CD14-positive monocyte (primary cell): Measurements from ENCODE around the gene USP20. TPM values are rescaled to one million over a fixed set of nuclear protein-coding genes. Genes with fewer than 3 reads are reported as not detected.

ENCODE experiments used
- DNase-seq, 3 donors: peaks; one replicate each; pipeline ENCODE4 v3.0.0-alpha.2; 2011 to 2022
- H2AFZ ChIP-seq: 2 replicates; pipeline ENCODE4 v1.6.0; 2012; ENCODE audit warnings: mild to moderate bottlenecking, low read depth, low read length, inconsistent platforms; ENCODE audit not compliant: insufficient read depth, poor library complexity, severe bottlenecking
- H3K27ac ChIP-seq, 2 donors: 1 replicate in 1 of 2; 2 replicates in 1 of 2; pipeline ENCODE4 v1.5.1; 2012 to 2013; ENCODE audit warnings: low read length in 2 of 2, control low read depth in 1 of 2, inconsistent platforms in 1 of 2, low read depth in 1 of 2, mild to moderate bottlenecking in 1 of 2
- H3K27me3 ChIP-seq, 2 donors: one replicate each; pipeline versions ENCODE4 v1.6.0 to v1.6.1; 2011 to 2013; ENCODE audit warnings: low read length in 2 of 2; ENCODE audit not compliant: control insufficient read depth in 2 of 2, insufficient read depth in 2 of 2
- H3K36me3 ChIP-seq, 2 donors: replicated peaks in 1 of 2; 1 replicate in 1 of 2; 2 replicates in 1 of 2; pipeline versions ENCODE4 v1.5.1 to v1.6.1; 2012 to 2013; ENCODE audit warnings: low read length in 2 of 2, control low read depth in 1 of 2, inconsistent platforms in 1 of 2, mild to moderate bottlenecking in 1 of 2; ENCODE audit not compliant: insufficient read depth in 2 of 2, control insufficient read depth in 1 of 2
- H3K4me1 ChIP-seq, 2 donors: 1 replicate in 1 of 2; 2 replicates in 1 of 2; pipeline versions ENCODE4 v1.5.1 to v1.6.1; 2012 to 2013; ENCODE audit warnings: low read length in 2 of 2, control low read depth in 1 of 2, inconsistent platforms in 1 of 2, mild to moderate bottlenecking in 1 of 2, moderate library complexity in 1 of 2; ENCODE audit not compliant: insufficient read depth in 2 of 2, control insufficient read depth in 1 of 2
- H3K4me2 ChIP-seq: replicated peaks from 2 replicates; pipeline ENCODE3; 2012; ENCODE audit warnings: low read length, moderate library complexity, mild to moderate bottlenecking; ENCODE audit not compliant: poor library complexity, severe bottlenecking; ENCODE audit errors: extremely low read depth
- H3K4me3 ChIP-seq, 3 experiments: fragments of 200-600 bp in 1 of 3; sonication (generic) in 1 of 3; replicated peaks in 1 of 3; 1 replicate in 2 of 3; 2 replicates in 1 of 3; pipeline ENCODE4 v1.5.1; 2011 to 2013; ENCODE audit warnings: low read length in 3 of 3, mild to moderate bottlenecking in 3 of 3, control low read depth in 2 of 3, low read depth in 2 of 3, inconsistent platforms in 1 of 3, moderate library complexity in 1 of 3
- H3K79me2 ChIP-seq: 2 replicates; pipeline ENCODE4 v1.6.0; 2012; ENCODE audit warnings: mild to moderate bottlenecking, control low read depth, inconsistent platforms, low read length, moderate library complexity; ENCODE audit not compliant: insufficient read depth
- H3K9ac ChIP-seq: 2 replicates; pipeline ENCODE4 v1.6.0; 2017; ENCODE audit warnings: low read length, mild to moderate bottlenecking; ENCODE audit not compliant: insufficient read depth, poor library complexity, severe bottlenecking
- H3K9me3 ChIP-seq, 2 donors: replicated peaks in 1 of 2; 1 replicate in 1 of 2; 2 replicates in 1 of 2; pipeline versions ENCODE4 v1.5.1 to v1.6.1; 2012 to 2013; ENCODE audit warnings: low read length in 2 of 2, control low read depth in 1 of 2; ENCODE audit not compliant: control insufficient read depth in 1 of 2, insufficient read depth in 1 of 2
- H4K20me1 ChIP-seq: 2 replicates; pipeline ENCODE4 v1.6.0; 2012; ENCODE audit warnings: mild to moderate bottlenecking, low read length, control low read depth, moderate library complexity; ENCODE audit not compliant: insufficient read depth
- H3K27ac Mint-ChIP-seq, 7 donors: one replicate each; pipeline ENCODE4 v1.8.0; 2020; ENCODE audit warnings: mild to moderate bottlenecking in 7 of 7, mixed read lengths in 7 of 7, moderate library complexity in 6 of 7, inconsistent platforms in 2 of 7
- H3K27me3 Mint-ChIP-seq, 3 donors: one replicate each; pipeline ENCODE4 v1.8.0; 2021 to 2022; ENCODE audit warnings: low read depth in 3 of 3, mild to moderate bottlenecking in 3 of 3, mixed read lengths in 3 of 3, moderate library complexity in 3 of 3, inconsistent platforms in 1 of 3
- H3K36me3 Mint-ChIP-seq, 2 donors: one replicate each; pipeline ENCODE4 v1.8.0; 2020; ENCODE audit warnings: mixed read lengths in 2 of 2, inconsistent platforms in 1 of 2, mild to moderate bottlenecking in 1 of 2
- H3K4me1 Mint-ChIP-seq: one replicate; pipeline ENCODE4 v1.8.0; 2020; ENCODE audit warnings: mild to moderate bottlenecking, mixed read lengths
- H3K4me3 Mint-ChIP-seq, 2 donors: one replicate each; pipeline ENCODE4 v1.8.0; 2020; ENCODE audit warnings: mild to moderate bottlenecking in 2 of 2, mixed read lengths in 2 of 2, moderate library complexity in 1 of 2
- H3K9me3 Mint-ChIP-seq, 7 donors: one replicate each; pipeline ENCODE4 v1.8.0; 2020 to 2022; ENCODE audit warnings: mixed read lengths in 7 of 7, mild to moderate bottlenecking in 6 of 7, moderate library complexity in 6 of 7, inconsistent platforms in 2 of 7
- CTCF ChIP-seq: fragments of 200-600 bp; IDR thresholded peaks from one replicate; pipeline ENCODE4 v1.8.0; 2022; ENCODE audit warnings: antibody characterized with exemption, mild to moderate bottlenecking
- WGBS: methylation state at CpG from one replicate; pipeline ENCODE4 v1.1.5; 2013; ENCODE audit warnings: missing lambda C conversion rate; ENCODE audit not compliant: insufficient coverage; 5-methylcytosine and 5-hydroxymethylcytosine counted together
- intact Hi-C, 2 donors: fragments of 100-400 bp; cut with micrococcal nuclease; formaldehyde crosslinking; loops; one replicate each; pipeline versions ENCODE4 v1.15.0 to v1.15.1; 2023
- polyA plus RNA-seq, 3 donors: library from polyadenylated mRNA; depleted of rRNA in 1 of 3; unstranded in 2 of 3; stranded (reverse) in 1 of 3; fragments of 300-500 nt in 2 of 3; fragments of >200 nt in 1 of 3; fragmentation: Illumina TruSeq in 2 of 3; gene quantifications; 1 replicate in 2 of 3; 2 replicates in 1 of 3; pipeline ENCODE4 v1.2.3, GENCODE V29; 2012 to 2021

USP20 gene
- polyA plus RNA-seq, 3 donors = 2.7 to 30.0 (median 5.2) TPM

- whole genome bisulfite sequencing = 94% methylated on average over 11 of the region's 11 CpGs
- Histone ChIP-seq H3K9ac (no peak overlapping the region), H3K27me3 (no peaks in the 10 kb centered on the region), H4K20me1 (peaks cover 65% of the 10 kb centered on the region), H3K4me3 (no peak overlapping the region), H3K4me1 (peaks cover 20 to 24% of the 10 kb centered on the region in 2 donors), H2AFZ (no peak overlapping the region), H3K27ac (peak overlapping the region in 1 of 2 donors; percentile 20), H3K36me3 (peaks cover 74 to 88% of the 10 kb centered on the region in 2 donors), H3K9me3 (no peaks in the 10 kb centered on the region), H3K4me2 (no peak overlapping the region), H3K79me2 (peaks cover 64% of the 10 kb centered on the region)
- Mint-ChIP-seq H3K9me3 (no peaks in the 10 kb centered on the region), H3K4me1 (peaks cover 25% of the 10 kb centered on the region), H3K27ac (peak overlapping the region in 3 of 7 donors; percentile 55 to 64 (median 57)), H3K27me3 (no peaks in the 10 kb centered on the region), H3K4me3 (no peak overlapping the region), H3K36me3 (peaks cover 74 to 90% of the 10 kb centered on the region in 2 donors)
- no peak for DNase-seq
- intact Hi-C loops = no loop called here
- no peak for TF ChIP-seq CTCF
Measured at GRCh38 chr9:129815278-129815677, 20.0 kb upstream of the USP20 start.

- H2AFZ ChIP-seq = no peak overlapping the region
- Mint-ChIP-seq H3K4me1 (peaks cover 25% of the 10 kb centered on the region), H3K9me3 (peaks cover 0 to 2% (median 0%) of the 10 kb centered on the region in 7 donors), H3K27me3 (no peaks in the 10 kb centered on the region), H3K36me3 (peaks cover 71 to 91% of the 10 kb centered on the region in 2 donors), H3K4me3 (peak overlapping the region; percentile 11 to 27), H3K27ac (peak overlapping the region; percentile 79 to 94 (median 90))
- WGBS = 62% methylated on average over 8 of the region's 14 CpGs
- H3K4me3 ChIP-seq = peak overlapping the region in 1 of 3 experiments; percentile 10
- H3K4me2 ChIP-seq = peak overlapping the region; percentile 21
- H3K9ac ChIP-seq = peak overlapping the region; percentile 30
- H3K36me3 ChIP-seq = peaks cover 77 to 88% of the 10 kb centered on the region in 2 donors
- no peak for TF ChIP-seq CTCF
- peaks cover 65% of the 10 kb centered on the region for H3K79me2 ChIP-seq
- H4K20me1 ChIP-seq = peaks cover 54% of the 10 kb centered on the region
- peak; percentile 66 to 79 (median 77) for DNase-seq
- peaks cover 20 to 24% of the 10 kb centered on the region in 2 donors for H3K4me1 ChIP-seq
- intact Hi-C loops = no loop called here
- H3K9me3 ChIP-seq = no peaks in the 10 kb centered on the region
- H3K27ac ChIP-seq = peak overlapping the region; percentile 71 to 82
- H3K27me3 ChIP-seq = no peaks in the 10 kb centered on the region
Measured at GRCh38 chr9:129816501-129817435, 18.5 kb upstream of the USP20 start.
